ENCODE data around the gene SEMA3E.

The SEMA3E gene

GRCh38 chr7:83347945-83348444 is 300.9 kb downstream of the SEMA3E start:
- DNase-seq (ENCODE audit: low read depth), result no peak

DNA sequence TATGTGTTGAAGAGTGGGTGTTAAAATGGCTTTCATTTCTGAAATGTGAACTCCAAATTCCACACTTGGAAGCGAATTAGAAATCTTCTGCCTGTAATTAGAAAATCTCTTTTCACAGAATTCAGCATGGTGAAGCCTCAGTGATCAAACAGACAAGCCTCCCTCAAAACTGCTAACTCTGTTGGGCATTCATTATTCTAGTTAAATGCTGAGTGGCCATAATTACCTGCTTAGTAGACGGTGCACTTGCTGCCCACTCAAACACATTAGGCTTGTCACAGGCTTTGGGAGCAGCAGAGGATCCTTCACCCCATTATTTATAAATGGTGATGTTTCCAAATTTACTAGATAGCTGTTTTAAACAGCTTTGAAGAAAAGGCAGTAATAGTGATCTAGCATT is 309.0 kb downstream of the SEMA3E start:
- no peak for DNase-seq (ENCODE audit: low read depth)

DNA sequence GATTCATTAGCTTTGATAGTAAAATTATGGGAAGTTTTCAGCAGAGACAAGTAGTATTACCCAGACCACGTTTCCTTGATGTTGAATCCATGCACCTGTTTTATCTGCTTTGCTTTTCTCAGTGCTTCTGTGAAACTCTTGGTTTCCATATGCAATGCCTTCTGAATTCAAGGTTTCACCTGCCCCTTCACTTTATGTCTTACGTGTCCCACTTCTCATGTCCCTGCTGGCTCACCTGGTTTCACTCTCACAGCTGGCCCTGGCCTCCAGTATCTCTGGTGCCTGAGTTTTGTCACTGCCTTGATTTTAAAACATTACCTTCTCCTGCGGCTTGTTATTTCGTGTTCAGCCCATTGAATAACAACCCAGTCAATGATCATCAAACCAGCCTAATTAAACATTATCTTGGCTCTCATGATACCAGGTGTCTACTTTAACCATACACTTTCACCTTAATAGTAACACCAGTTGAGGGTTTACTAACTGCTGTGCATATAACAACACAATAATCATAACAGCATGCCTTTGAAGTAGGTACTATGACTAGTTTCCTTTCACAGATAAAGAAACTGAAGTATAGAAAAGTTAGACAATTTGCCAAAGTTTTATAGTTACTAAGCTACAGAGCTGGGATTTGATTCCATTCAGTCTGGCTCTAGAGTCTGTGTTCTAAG is 310.5 kb downstream of the SEMA3E start:
- no peak for DNase-seq (ENCODE audit: low read depth)

GRCh38 chr7:83337050-83337449 is 311.9 kb downstream of the SEMA3E start:
- no peak for DNase-seq (ENCODE audit: low read depth)

GRCh38 chr7:83326223-83326622 is 322.7 kb downstream of the SEMA3E start:
- no peak for DNase-seq (ENCODE audit: low read depth)

DNA sequence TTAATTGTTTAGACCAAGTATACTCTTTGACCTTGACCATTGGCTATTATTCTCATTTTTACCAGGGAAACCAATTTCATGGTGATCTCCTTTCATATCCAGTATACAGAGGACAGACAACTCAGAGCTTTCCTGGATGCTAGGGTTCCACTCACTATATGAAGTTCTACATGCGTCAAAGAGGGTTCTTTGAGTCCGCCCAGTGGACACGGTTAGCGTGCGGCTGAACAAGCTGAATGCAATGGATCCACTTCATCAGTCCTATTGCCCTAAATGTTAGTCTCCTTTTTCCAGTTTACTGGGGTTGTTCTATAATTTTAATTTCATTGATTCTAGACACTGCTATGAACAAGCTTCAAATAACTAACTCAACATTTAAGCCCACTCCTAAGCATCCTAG is 323.9 kb downstream of the SEMA3E start:
- no peak for DNase-seq (ENCODE audit: low read depth)

- no peak for DNase-seq (ENCODE audit: low read depth)
These were observed 324.3 kb downstream of the SEMA3E start for GRCh38 chr7:83324596-83324995.

DNA sequence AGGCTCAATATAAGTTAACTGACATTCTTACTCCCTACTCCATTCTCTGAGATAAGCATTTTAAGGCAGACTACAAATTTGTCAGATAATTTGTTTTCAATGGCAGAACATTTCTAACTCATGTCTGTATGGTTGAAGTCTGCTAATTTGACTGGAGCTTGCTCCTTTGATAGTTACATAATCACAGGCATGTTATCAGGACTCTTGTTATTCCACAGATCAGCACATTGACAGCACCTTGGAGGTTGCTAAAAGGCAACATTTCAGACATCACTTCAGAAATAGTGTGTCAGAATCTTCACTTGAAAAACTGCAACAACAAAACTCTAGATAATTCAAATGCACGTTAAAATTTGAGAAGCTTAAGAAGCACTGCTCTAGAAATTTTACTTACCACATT is 327.9 kb downstream of the SEMA3E start:
- no peak for DNase-seq (ENCODE audit: low read depth)

DNA sequence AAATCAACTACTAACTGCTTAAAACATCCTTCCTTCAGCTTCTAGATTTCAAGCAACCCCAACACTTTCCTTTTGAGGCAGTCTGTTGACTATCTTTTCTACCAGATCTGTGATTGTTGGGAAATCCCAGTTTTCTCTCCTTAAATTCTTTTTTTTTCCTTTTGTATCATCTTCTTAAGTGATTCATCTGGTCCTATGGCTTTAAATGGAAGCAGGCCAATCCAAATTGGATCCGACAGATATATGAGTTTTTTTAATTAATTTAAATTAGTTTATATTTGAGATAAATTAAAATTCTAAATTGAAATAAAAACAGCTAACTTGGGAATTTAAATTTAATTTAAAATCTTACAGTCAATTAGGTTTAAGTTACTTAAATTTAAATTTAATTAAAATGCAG is 335.0 kb downstream of the SEMA3E start:
- DNase-seq (ENCODE audit: low read depth), result no peak

Data from stimulated activated CD8-positive, alpha-beta memory T cell treated with anti-CD3 and anti-CD28 coated beads, Interleukin-7, amount 100 ng/mL, for 24 hours (primary cell).